SK-N-SH treated with all-trans-retinoic acid at 6 μM for 48 hours (cell line): ENCODE results near the gene FAM131C.

ENCODE experiments used
- ARNTL ChIP-seq: fragments of 450-650 bp; formaldehyde crosslinking; IDR thresholded peaks from 2 replicates; pipeline ENCODE4 v1.5.0; 2020; ENCODE audit warnings: low read depth, mild to moderate bottlenecking, moderate library complexity, borderline replicate concordance
- GLIS3 ChIP-seq: fragments of 250-450 bp; sonication (Bioruptor Pico); IDR thresholded peaks from 2 replicates; pipeline ENCODE4 v1.5.0; 2020; ENCODE audit warnings: mild to moderate bottlenecking, moderate library complexity
- RARB ChIP-seq: fragments of 250-450 bp; sonication (Bioruptor Pico); IDR thresholded peaks from 2 replicates; pipeline ENCODE4 v1.8.0; 2021; ENCODE audit warnings: mild to moderate bottlenecking, moderate library complexity
- TOX ChIP-seq: fragments of 250-450 bp; sonication (Bioruptor Pico); IDR thresholded peaks from 2 replicates; pipeline ENCODE4 v1.8.0; 2021; ENCODE audit warnings: mild to moderate bottlenecking, moderate library complexity, borderline replicate concordance
- ZNF8 ChIP-seq: fragments of 450-650 bp; formaldehyde crosslinking; IDR thresholded peaks from 2 replicates; pipeline ENCODE4 v1.5.0; 2020; ENCODE audit warnings: mild to moderate bottlenecking, moderate library complexity
- TF ChIP-seq, protein P1 (sequence below): fragments of 250-450 bp; sonication (Bioruptor Pico); IDR thresholded peaks from 2 replicates; pipeline ENCODE4 v1.5.1; 2020; ENCODE audit warnings: low read depth, mild to moderate bottlenecking, moderate library complexity

DNA sequence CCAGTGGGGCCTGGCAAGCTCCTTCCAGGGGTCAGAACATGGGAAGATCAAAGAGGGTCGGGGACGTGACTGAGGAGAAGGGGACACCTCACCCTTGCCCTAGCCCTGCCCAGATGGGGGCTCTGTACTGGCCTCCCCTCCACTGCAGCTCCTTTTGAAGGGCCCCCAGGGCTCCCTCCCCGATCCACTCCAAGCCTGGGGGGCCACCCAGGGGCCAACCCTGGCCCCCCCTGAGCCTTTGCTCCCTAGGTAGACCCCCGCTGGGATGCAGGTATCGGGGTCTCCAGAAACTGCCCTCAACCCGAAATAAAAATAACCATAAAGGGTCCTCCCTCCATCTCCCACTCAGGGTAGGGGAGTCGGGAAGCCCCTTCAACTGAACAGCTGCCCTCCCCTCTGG, 37.4 kb upstream of the FAM131C start:
- TF ChIP-seq TOX (CRISPR knock-in tag) (no peak), ARNTL (CRISPR knock-in tag) (no peak), ZNF8 (CRISPR knock-in tag) (no peak), GLIS3 (CRISPR knock-in tag) (no peak), RARB (CRISPR knock-in tag) (no peak)
- TF ChIP-seq, protein P1, sequence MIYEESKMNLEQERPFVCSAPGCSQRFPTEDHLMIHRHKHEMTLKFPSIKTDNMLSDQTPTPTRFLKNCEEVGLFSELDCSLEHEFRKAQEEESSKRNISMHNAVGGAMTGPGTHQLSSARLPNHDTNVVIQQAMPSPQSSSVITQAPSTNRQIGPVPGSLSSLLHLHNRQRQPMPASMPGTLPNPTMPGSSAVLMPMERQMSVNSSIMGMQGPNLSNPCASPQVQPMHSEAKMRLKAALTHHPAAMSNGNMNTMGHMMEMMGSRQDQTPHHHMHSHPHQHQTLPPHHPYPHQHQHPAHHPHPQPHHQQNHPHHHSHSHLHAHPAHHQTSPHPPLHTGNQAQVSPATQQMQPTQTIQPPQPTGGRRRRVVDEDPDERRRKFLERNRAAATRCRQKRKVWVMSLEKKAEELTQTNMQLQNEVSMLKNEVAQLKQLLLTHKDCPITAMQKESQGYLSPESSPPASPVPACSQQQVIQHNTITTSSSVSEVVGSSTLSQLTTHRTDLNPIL, result no peak
